Measurements from ENCODE around the gene HNF1A.

Gene HNF1A

GRCh38 chr12:121001841-121002483 is 23.6 kb downstream of the HNF1A start:
- no peak overlapping the region for H3K27ac ChIP-seq
- no peak overlapping the region for H3K4me3 ChIP-seq

GRCh38 chr12:121003650-121004049 is 25.3 kb downstream of the HNF1A start:
- Histone ChIP-seq H3K4me3 (no peak overlapping the region), H3K27ac (no peak overlapping the region)

DNA sequence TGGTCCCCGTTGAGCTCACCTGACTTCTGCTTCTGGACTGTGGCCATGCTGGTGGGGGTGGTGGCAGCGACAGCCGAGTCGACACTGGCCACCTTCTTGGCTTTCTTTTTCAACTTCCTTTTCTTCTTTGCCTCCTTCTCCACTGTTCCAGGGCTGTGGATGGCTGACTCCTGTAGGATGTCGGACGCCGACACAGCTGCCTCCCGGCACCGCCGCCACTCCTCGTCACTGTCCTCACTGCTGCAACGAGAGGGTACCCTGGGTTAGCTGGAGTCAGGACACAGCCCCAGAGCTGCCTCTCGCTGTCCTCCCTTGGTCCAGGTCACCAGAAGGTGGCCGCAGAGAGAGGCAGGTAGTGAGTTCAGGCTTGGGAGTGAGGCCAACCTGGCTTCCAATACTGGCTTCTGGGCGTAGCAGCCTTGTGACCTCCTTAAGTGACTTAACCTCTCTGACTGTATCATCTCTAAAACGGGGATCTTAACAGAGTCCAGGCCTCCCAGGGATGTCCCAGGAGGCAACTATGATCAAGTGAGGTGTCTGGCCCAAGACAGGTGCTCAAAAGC is 26.0 kb downstream of the HNF1A start:
- Histone ChIP-seq H3K27ac (no peak overlapping the region), H3K4me3 (no peak overlapping the region)

DNA sequence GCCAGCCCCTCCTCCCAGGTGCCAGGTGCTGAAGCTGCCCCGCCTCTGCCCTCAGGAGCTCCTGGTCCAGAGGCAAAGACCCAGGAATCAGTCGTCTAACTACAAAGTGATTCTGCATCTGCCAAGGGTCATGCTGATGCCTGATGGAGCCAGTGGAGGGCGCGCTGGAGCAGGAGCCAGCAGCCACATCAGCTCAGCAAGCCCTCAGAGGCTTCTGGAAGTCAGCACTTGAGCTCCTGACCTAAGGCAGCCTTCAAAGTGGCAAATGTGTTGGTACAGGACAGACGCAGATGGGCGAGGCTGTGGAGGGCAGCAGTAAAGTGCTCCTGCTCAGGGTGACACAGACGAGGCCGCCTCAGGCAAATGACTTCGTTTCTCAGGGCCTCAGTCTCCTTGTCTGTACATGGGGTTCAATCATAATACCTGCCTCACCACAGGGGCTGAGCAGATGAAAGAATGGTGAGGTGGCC is 27.0 kb downstream of the HNF1A start:
- Histone ChIP-seq H3K4me3 (no peak overlapping the region), H3K27ac (peak overlapping the region in 1 of 21 experiments; percentile 3)

- no peak overlapping the region for H3K4me3 ChIP-seq
Observed at GRCh38 chr12:121008347-121009098, 30.2 kb downstream of the HNF1A start.

GRCh38 chr12:121009741-121010140 is 31.4 kb downstream of the HNF1A start:
- H3K27ac ChIP-seq, result peak overlapping the region in 1 of 21 experiments; percentile 38
- H3K4me3 ChIP-seq, result no peak overlapping the region

More at GRCh38 chr12:121008347-121009098, 30.2 kb downstream of the HNF1A start:
- H3K27ac ChIP-seq, result peak overlapping the region in 5 of 21 experiments; percentile 5 to 58 (median 30)

GRCh38 chr12:121010860-121011259 is 32.5 kb downstream of the HNF1A start:
- H3K4me3 ChIP-seq, result no peak overlapping the region
- no peak overlapping the region for H3K27ac ChIP-seq

DNA sequence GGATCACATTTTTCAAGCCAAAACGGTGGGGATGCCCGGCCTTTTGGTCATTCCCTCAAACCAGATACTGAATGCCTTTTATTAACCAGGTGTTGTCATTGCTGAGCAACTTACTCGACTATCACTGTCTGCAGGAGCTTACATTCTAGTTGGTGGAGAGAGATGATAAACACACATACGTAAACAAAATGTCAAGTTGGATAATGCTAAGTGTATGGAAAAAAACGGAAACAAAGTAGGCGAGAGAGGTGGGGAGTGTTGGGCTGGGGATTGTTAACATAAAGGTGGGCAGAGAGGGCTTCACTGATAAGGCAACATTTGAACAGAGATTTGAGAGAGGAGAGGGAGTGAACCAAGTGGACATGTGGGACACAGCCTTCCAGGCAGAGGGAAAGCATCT is 33.5 kb downstream of the HNF1A start:
- Histone ChIP-seq H3K27ac (no peak overlapping the region), H3K4me3 (no peak overlapping the region)

DNA sequence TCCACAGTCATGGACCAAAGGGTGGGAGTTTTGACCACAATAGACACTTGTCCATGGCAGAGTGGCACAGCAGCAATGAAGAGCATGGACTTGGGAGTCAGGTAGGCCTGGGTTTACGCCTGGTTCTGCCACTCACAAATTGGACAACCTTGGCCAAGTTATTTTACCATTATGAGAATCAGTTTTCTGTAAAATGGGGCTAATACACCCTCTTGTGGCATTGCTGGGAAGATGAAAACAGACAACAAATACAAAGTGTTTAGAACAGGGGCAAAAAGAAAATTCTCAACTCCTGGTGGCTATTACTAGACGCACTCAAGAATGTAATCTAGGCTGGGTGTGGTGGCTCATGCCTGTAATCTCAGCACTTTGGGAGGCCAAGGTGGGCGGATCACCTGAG is 35.4 kb downstream of the HNF1A start:
- Histone ChIP-seq H3K27ac (no peak overlapping the region), H3K4me3 (no peak overlapping the region)

DNA sequence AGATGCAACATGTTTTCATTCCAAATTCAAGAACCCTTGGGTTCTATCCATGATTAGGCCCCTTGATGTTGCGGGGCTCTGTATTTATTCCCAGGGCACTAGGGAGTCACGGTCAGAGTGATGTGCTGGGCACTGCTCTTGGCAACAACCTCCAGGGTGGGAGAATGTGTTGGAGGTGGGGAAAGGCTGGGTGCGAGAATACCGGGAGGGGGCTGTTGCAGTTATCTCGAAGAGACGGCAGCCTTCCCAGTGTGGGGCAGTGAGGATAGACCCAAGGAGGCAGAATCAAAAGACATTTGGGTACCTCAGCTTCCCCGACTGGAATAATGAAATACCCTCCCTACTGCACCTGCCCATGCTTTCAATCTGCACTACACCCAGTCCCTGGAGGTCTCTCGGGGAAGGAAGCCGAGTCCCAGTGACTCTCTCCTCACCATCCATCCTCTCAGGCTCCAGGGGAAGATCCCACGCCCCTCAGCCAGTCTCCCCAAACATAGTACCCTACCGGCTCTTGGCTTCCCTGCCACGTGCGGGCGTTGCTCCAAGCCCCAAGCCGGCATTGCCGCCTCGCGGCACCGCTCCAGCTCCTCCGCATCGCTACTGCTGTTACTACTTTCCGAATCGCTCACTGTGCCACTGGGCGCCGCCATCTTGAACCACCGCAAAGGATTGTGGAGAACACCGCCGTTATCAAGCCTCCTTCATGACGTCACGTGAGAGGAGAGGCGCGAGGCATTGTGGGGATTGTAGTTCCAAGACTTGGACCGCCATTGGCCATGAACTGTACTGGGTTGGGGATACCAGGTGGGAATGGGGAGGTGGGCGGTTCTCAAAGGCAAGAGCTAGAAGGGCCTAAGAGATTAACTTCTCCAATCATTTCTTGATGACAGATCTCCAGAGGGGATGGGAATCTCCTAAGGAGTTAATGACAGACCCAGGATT is 37.8 kb downstream of the HNF1A start, which contains the start of gene C12orf43:
TSS of gene C12orf43 (minus strand) at position 663 of the 942 bp plus-strand sequence. CDS start at position 650, 13 bp downstream.
- peak within 1 kb of the TSS in 18 of 21 experiments; percentile 54 to 89 (median 78) for H3K27ac ChIP-seq
- peak within 1 kb of the TSS; percentile 45 to 95 (median 77) for H3K4me3 ChIP-seq

DNA sequence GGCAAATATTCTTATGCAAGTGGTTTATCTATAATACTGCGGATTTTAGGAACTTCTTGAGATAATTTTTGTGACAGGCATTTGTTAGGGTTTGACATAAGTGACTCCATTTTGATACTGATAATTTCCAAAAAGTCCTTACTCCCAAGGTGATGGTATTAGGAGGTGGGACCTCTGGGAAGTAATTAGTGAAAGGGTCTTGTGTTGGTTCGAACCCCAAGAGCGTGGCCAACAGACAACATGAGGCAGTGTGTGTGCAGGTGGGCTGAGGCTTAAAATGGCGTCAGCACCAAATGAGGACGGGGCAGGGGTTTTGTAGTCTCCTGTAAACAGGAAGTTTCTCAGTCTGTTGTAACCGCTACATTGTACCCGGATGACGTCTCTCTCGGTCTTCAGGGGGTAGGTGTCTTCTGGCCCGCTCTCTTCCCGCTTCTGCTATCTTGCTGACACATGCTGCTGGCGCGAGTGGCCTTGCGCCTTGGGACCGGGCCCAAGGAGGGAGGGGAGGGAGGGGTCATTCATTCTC is 39.7 kb downstream of the HNF1A start:
- Histone ChIP-seq H3K4me3 (no peak overlapping the region), H3K27ac (no peak overlapping the region)

DNA sequence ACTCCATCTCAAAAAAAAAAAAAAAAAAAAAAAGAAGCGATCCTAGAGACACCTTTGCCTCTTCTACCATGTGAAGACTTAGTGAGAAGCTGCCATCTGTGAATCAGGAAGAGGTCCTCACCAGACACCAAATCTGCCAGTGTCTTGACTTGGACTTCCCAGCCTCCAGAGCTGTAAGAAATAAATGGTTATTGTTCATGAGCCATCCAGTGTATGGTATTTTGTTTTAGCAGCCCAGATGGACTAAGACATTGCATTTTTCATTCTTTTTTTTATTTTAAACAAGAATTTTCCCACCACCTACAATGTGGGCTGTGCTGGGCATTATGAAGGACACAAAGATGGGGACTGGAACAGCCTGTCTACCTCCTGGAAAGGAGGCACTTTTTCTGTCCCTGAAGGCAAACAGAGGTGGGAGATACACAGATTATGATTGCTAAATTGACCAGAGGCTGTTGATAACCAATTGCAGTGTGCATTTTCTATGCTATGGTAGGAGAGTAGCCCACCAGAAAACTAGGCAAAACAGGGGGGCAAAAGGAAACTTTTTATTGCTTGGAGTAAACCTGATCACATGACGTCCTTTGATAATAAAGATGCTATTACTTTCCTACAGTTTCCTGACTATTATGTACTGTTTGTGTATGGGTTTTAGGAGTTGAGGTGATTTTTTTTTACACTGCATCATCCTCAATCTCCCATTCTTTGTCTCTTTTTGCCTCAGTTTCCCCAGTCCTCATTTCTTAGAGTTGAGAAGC is 40.7 kb downstream of the HNF1A start:
- Histone ChIP-seq H3K4me3 (no peak overlapping the region), H3K27ac (no peak overlapping the region)

- no peak overlapping the region for H3K4me3 ChIP-seq
- no peak overlapping the region for H3K27ac ChIP-seq
Observed at GRCh38 chr12:121021754-121022153, 43.4 kb downstream of the HNF1A start.

GRCh38 chr12:121022713-121023112 is 44.4 kb downstream of the HNF1A start:
- Histone ChIP-seq H3K27ac (no peak overlapping the region), H3K4me3 (no peak overlapping the region)

DNA sequence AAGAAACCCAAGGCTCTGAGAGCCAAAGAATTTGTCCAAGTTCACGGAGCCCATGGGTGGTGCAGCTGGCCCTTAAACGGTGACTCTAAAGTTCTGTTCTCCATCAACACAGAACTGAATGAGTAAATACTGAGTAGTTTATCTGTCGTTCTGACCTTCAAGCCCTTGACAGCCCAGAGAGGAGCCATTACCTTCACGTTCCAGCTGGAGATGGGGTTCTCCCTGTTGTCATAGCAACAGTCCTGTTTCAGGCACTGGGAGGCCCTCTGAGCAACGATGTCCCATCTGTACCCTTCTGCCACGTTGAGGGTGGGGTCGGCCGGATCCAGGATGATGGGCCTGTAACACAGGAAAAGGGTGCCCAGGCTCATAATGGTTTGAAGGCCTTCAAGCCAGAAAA is 45.5 kb downstream of the HNF1A start:
- H3K4me3 ChIP-seq, result no peak overlapping the region
- H3K27ac ChIP-seq, result no peak overlapping the region

GRCh38 chr12:121025442-121026226 is 47.3 kb downstream of the HNF1A start:
- no peak overlapping the region for H3K4me3 ChIP-seq
- H3K27ac ChIP-seq, result no peak overlapping the region

GRCh38 chr12:121026274-121027045 is 48.1 kb downstream of the HNF1A start:
- no peak overlapping the region for H3K27ac ChIP-seq
- no peak overlapping the region for H3K4me3 ChIP-seq

Measured in skin epidermis (tissue), 12 donors.